Tibial nerve (tissue), 4 donors: ENCODE measurements around the gene PUM1. TPM values are rescaled to one million over a fixed set of nuclear protein-coding genes. Genes with fewer than 3 reads are reported as not detected.

Experiments used
- DNase-seq, 2 donors: peaks; one replicate each; pipeline ENCODE4 v3.0.0-alpha.2; 2019; ENCODE audit warnings: low spot score in 2 of 2
- H3K27ac ChIP-seq, 4 donors: fragments of 200-600 bp; sonication (generic) in 3 of 4; one replicate each; pipeline ENCODE4 v1.5.1; 2017 to 2019; ENCODE audit warnings: mild to moderate bottlenecking in 1 of 4
- H3K27me3 ChIP-seq, 2 donors: fragments of 200-600 bp; sonication (generic) in 1 of 2; one replicate each; pipeline versions ENCODE4 v1.5.1 to v1.6.0; 2017 to 2019
- H3K36me3 ChIP-seq, 3 donors: fragments of 200-600 bp; sonication (generic); one replicate each; pipeline ENCODE4 v1.5.1; 2018 to 2019
- H3K4me1 ChIP-seq, 4 donors: fragments of 200-600 bp; sonication (generic) in 3 of 4; one replicate each; pipeline ENCODE4 v1.5.1; 2017 to 2019
- H3K4me3 ChIP-seq, 4 donors: fragments of 200-600 bp; sonication (generic) in 3 of 4; one replicate each; pipeline ENCODE4 v1.5.1; 2017 to 2019; ENCODE audit warnings: mild to moderate bottlenecking in 1 of 4, moderate library complexity in 1 of 4
- H3K9me3 ChIP-seq, 4 donors: fragments of 200-600 bp; sonication (generic) in 3 of 4; one replicate each; pipeline ENCODE4 v1.5.1; 2017 to 2019
- EP300 ChIP-seq, 2 donors: sonication (generic); formaldehyde crosslinking; IDR thresholded peaks; one replicate each; pipeline ENCODE4 v1.6.1; 2017; ENCODE audit warnings: antibody characterized with exemption in 2 of 2, mild to moderate bottlenecking in 1 of 2
- POLR2A ChIP-seq, 2 donors: fragments of 450-650 bp; IDR thresholded peaks; one replicate each; pipeline ENCODE4 v1.6.1; 2017; ENCODE audit warnings: antibody characterized with exemption in 2 of 2, mild to moderate bottlenecking in 2 of 2, moderate library complexity in 2 of 2
- WGBS, 2 donors: methylation state at CpG; one replicate each; pipeline ENCODE4 v1.1.5; 2018; 5-methylcytosine and 5-hydroxymethylcytosine counted together
- total RNA-seq, 4 donors: library from RNA; depleted of rRNA; stranded (reverse); fragments of >200 nt; gene quantifications; one replicate each; pipeline ENCODE4 v1.1.0, GENCODE V29; 2016
- TF ChIP-seq, protein P1 (sequence below), 5 experiments: fragments of 200-600 bp in 3 of 5; fragments of 450-650 bp in 2 of 5; sonication (generic) in 3 of 5; IDR thresholded peaks; one replicate each; pipeline ENCODE4 v1.5.1; 2016 to 2019; ENCODE audit warnings: antibody characterized with exemption in 5 of 5, mild to moderate bottlenecking in 3 of 5, moderate library complexity in 2 of 5

The PUM1 gene
- total RNA-seq, 4 donors from 2014 or later: 64.8 to 93.4 (median 76.0) TPM

GRCh38 chr1:31003613-31004230 is 61.8 kb downstream of the PUM1 start:
- WGBS, 2 donors: 85 to 88% methylated on average over 6 of the region's 6 CpGs
- Histone ChIP-seq H3K36me3 (peaks cover 0 to 35% (median 0%) of the 10 kb centered on the region in 3 donors), H3K9me3 (no peaks in the 10 kb centered on the region), H3K4me3 (no peak overlapping the region), H3K27ac (no peak overlapping the region), H3K27me3 (no peaks in the 10 kb centered on the region), H3K4me1 (peaks cover 0 to 46% (median 6%) of the 10 kb centered on the region in 4 donors)
- DNase-seq: no peak
- TF ChIP-seq, protein P1, sequence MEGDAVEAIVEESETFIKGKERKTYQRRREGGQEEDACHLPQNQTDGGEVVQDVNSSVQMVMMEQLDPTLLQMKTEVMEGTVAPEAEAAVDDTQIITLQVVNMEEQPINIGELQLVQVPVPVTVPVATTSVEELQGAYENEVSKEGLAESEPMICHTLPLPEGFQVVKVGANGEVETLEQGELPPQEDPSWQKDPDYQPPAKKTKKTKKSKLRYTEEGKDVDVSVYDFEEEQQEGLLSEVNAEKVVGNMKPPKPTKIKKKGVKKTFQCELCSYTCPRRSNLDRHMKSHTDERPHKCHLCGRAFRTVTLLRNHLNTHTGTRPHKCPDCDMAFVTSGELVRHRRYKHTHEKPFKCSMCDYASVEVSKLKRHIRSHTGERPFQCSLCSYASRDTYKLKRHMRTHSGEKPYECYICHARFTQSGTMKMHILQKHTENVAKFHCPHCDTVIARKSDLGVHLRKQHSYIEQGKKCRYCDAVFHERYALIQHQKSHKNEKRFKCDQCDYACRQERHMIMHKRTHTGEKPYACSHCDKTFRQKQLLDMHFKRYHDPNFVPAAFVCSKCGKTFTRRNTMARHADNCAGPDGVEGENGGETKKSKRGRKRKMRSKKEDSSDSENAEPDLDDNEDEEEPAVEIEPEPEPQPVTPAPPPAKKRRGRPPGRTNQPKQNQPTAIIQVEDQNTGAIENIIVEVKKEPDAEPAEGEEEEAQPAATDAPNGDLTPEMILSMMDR (IDR thresholded peaks at IDR 0.05): no peak
- TF ChIP-seq EP300 (IDR thresholded peaks at IDR 0.05) (no peak), POLR2A (IDR thresholded peaks at IDR 0.05) (no peak)

DNA sequence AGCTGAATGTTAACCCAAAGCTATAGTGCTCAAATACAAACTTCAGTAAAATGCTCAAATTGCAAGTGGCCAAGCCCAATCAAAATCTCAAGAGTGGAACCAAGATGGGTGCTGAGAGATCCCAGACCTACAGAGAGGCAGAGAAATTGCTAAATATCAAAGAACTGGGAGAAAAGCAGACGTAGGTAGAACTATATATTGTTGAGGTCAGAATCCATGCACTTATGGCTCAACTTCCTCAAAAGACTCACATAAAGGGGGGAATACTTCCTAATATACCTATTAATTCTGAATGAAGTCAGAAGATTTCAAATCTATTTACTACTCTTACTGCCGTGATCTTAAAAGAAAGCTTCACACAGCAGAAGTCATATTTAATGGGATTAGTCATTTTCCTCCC is 65.2 kb downstream of the PUM1 start:
- no peak for DNase-seq
- H3K4me3 ChIP-seq: no peak overlapping the region
- no peaks in the 10 kb centered on the region for H3K27me3 ChIP-seq
- WGBS, 2 donors: 72 to 82% methylated on average over 2 of the region's 2 CpGs
- TF ChIP-seq, protein P1 (IDR thresholded peaks at IDR 0.05): no peak
- TF ChIP-seq POLR2A (IDR thresholded peaks at IDR 0.05) (no peak), EP300 (IDR thresholded peaks at IDR 0.05) (no peak)
- peaks cover 0 to 38% (median 0%) of the 10 kb centered on the region in 3 donors for H3K36me3 ChIP-seq
- H3K27ac ChIP-seq: no peak overlapping the region
- peaks cover 0 to 44% (median 2%) of the 10 kb centered on the region in 4 donors for H3K4me1 ChIP-seq
- no peaks in the 10 kb centered on the region for H3K9me3 ChIP-seq

- Histone ChIP-seq H3K27ac (no peak overlapping the region), H3K27me3 (no peaks in the 10 kb centered on the region), H3K4me3 (no peak overlapping the region), H3K36me3 (peaks cover 0 to 32% (median 0%) of the 10 kb centered on the region in 3 donors), H3K9me3 (no peaks in the 10 kb centered on the region), H3K4me1 (peaks cover 0 to 37% (median 2%) of the 10 kb centered on the region in 4 donors)
- no peak for DNase-seq
- TF ChIP-seq POLR2A (IDR thresholded peaks at IDR 0.05) (no peak), EP300 (IDR thresholded peaks at IDR 0.05) (no peak)
- TF ChIP-seq, protein P1 (IDR thresholded peaks at IDR 0.05): no peak
- 86 to 92% methylated on average over 1 of the region's 1 CpG for WGBS, 2 donors
Observed at GRCh38 chr1:30998887-30999286, 66.6 kb downstream of the PUM1 start.

- H3K4me1 ChIP-seq: peaks cover 0 to 37% (median 2%) of the 10 kb centered on the region in 4 donors
- no peaks in the 10 kb centered on the region for H3K27me3 ChIP-seq
- H3K36me3 ChIP-seq: peaks cover 0 to 28% (median 0%) of the 10 kb centered on the region in 3 donors
- WGBS, 2 donors: 92 to 93% methylated on average over 5 of the region's 5 CpGs
- H3K9me3 ChIP-seq: no peaks in the 10 kb centered on the region
- no peak overlapping the region for H3K27ac ChIP-seq
- TF ChIP-seq, protein P1 (IDR thresholded peaks at IDR 0.05): no peak
- TF ChIP-seq POLR2A (IDR thresholded peaks at IDR 0.05): no peak
- no peak for TF ChIP-seq EP300 (IDR thresholded peaks at IDR 0.05)
- DNase-seq: no peak
- no peak overlapping the region for H3K4me3 ChIP-seq
Observed at GRCh38 chr1:30998171-30998570, 67.3 kb downstream of the PUM1 start.

DNA sequence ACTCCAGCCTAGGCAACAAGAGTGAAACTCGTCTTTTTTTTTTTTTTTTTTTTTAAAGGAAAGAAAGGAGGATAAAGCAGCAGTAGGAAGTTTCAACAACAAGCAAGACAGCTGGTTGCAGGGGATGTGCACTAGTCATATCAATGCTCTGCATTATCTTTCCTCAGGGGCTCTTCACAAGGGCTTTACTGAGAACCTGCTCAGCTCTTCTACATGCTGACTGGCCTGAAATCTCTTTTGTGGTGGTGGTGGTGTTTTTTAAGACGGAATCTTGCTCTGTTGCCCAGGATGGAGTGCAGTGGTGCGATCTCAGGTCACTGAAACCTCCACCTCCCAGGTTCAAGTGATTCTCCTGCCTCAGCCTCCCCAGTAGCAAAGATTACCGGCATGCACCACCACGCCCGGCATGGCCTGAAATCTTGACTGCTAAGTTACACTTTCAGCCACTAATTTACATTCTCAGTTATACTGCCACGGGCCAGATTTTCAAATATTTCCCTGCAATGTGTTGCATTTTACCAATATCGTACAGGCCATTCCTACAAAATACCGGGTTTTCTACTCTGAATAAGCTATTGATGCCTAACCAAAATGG is 68.0 kb downstream of the PUM1 start:
- WGBS, 2 donors: 90 to 92% methylated on average over 9 of the region's 9 CpGs
- H3K4me3 ChIP-seq: no peak overlapping the region
- H3K36me3 ChIP-seq: peaks cover 0 to 25% (median 0%) of the 10 kb centered on the region in 3 donors
- H3K4me1 ChIP-seq: peaks cover 0 to 39% (median 2%) of the 10 kb centered on the region in 4 donors
- no peaks in the 10 kb centered on the region for H3K27me3 ChIP-seq
- no peaks in the 10 kb centered on the region for H3K9me3 ChIP-seq
- no peak overlapping the region for H3K27ac ChIP-seq
- TF ChIP-seq, protein P1 (IDR thresholded peaks at IDR 0.05): no peak
- TF ChIP-seq EP300 (IDR thresholded peaks at IDR 0.05): no peak
- DNase-seq: no peak
